Activated T-cell treated with anti-CD3 and anti-CD28 coated beads, Interleukin-2, amount 50 U/mL, for 24 hours (primary cell): Measurements from ENCODE around the gene VSTM4.

ENCODE experiments used
- DNase-seq: peaks from one replicate; pipeline ENCODE4 v3.0.0-alpha.2; 2020
- H3K27ac Mint-ChIP-seq: 2 replicates; pipeline ENCODE4 v1.8.0; 2020; ENCODE audit warnings: mild to moderate bottlenecking, mixed read lengths
- H3K27me3 Mint-ChIP-seq: 2 replicates; pipeline ENCODE4 v1.8.0; 2020; ENCODE audit warnings: mixed read lengths
- H3K36me3 Mint-ChIP-seq: 2 replicates; pipeline ENCODE4 v1.8.0; 2020; ENCODE audit warnings: low read depth, mixed read lengths
- H3K4me1 Mint-ChIP-seq: 2 replicates; pipeline ENCODE4 v1.8.0; 2020; ENCODE audit warnings: low read depth, mixed read lengths
- H3K4me3 Mint-ChIP-seq: 2 replicates; pipeline ENCODE4 v1.8.0; 2020; ENCODE audit warnings: mild to moderate bottlenecking, moderate library complexity, mixed read lengths
- H3K9me3 Mint-ChIP-seq: 2 replicates; pipeline ENCODE4 v1.8.0; 2020; ENCODE audit warnings: mixed read lengths

Gene VSTM4

DNA sequence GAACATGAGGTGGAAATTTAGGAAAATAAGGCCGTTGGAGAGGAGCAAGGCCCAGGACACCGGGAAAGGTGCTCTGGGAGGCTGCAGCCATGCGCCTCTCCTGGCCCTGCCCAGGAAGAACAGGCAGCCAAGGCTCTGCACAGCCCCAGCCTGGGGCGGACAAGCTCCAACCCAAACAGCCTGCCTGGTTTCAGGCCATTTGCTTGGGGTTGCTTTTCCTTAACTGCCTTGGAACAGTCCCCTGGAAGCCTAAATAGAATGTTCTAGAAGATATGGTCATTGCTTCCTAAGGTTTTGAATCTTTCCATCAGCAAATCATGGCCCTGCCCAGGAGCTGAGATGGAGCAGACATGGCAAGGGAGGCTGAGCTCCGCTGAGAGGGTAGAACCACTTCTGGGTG lies 11.0 kb downstream of the VSTM4 start:
- Mint-ChIP-seq H3K4me1 (peaks cover 7% of the 10 kb centered on the region), H3K9me3 (no peaks in the 10 kb centered on the region), H3K36me3 (no peaks in the 10 kb centered on the region), H3K27ac (no peak overlapping the region), H3K4me3 (no peak overlapping the region), H3K27me3 (peaks cover 10% of the 10 kb centered on the region)
- DNase-seq = no peak

DNA sequence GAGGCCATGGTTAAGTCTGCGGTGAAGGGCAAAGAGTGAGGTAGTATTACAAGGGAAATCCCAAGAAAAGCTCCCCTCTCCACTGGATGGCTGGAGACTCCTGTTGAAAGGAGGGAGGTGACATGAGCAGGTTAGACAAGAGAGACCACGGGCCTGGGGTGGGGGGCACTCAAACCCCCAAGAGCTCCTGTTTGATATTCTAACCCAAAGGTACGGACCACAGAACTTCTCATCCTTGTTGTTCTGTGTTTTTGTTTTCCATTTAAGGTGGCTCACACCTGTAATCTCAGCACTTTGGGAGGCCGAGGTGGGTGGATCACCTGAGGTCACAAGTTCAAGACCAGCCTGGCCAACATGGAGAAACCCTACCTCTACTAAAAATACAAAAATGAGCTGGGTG lies 11.6 kb downstream of the VSTM4 start:
- no peak for DNase-seq
- no peaks in the 10 kb centered on the region for H3K36me3 Mint-ChIP-seq
- peaks cover 7% of the 10 kb centered on the region for H3K4me1 Mint-ChIP-seq
- no peaks in the 10 kb centered on the region for H3K9me3 Mint-ChIP-seq
- H3K27me3 Mint-ChIP-seq = peaks cover 9% of the 10 kb centered on the region
- H3K4me3 Mint-ChIP-seq = no peak overlapping the region
- no peak overlapping the region for H3K27ac Mint-ChIP-seq

DNA sequence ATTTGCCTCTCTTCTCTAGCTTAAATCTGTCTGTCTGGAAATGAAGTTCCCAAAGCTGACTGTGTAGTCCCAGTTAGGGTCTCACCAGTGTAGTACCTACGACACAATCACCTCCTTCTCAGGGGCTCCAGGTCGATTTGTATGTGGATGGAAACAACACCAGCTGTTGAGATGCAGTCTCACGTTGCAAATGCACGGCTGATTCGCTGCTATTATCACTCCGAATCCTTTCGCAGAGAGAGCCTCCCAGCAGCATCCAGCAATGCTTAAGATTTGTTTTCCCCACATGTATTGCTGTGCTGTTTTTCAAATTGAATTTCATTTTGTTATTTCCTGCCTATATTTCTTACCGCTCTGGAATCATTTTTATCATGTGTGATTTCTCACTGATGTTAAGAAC lies 16.3 kb downstream of the VSTM4 start:
- Mint-ChIP-seq H3K36me3 (no peaks in the 10 kb centered on the region), H3K27ac (no peak overlapping the region), H3K4me3 (no peak overlapping the region), H3K9me3 (no peaks in the 10 kb centered on the region), H3K27me3 (peaks cover 9% of the 10 kb centered on the region), H3K4me1 (peaks cover 7% of the 10 kb centered on the region)
- no peak for DNase-seq

DNA sequence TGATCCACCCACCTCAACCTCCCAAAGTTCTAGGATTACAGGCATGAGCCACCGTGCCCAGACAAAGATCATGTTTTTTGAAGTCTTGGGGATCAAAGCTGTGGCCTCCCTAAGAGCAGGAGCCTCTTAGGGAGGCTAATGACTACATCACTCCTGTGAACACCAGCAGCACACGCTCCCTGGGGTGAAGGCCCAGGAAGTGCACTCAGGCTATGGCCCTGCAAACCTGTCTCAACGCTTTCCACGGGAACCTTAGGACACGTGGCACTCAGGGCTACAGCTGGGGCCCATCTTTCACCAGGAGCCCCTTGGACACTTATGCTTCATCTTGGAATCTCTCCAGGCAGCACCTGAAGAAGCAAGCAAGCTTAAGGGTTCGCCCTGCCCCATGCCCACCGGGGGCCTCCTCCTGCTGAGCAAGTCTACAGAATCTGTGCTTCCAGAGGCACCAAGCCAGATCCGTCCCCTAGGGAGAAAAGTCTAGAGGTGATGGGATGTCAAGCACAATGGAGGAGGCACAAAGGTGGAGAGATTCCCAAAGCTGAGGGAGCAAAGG lies 18.4 kb downstream of the VSTM4 start:
- Mint-ChIP-seq H3K36me3 (no peaks in the 10 kb centered on the region), H3K27ac (no peak overlapping the region), H3K4me3 (no peak overlapping the region), H3K4me1 (no peaks in the 10 kb centered on the region), H3K27me3 (peaks cover 6% of the 10 kb centered on the region), H3K9me3 (no peaks in the 10 kb centered on the region)
- no peak for DNase-seq

DNA sequence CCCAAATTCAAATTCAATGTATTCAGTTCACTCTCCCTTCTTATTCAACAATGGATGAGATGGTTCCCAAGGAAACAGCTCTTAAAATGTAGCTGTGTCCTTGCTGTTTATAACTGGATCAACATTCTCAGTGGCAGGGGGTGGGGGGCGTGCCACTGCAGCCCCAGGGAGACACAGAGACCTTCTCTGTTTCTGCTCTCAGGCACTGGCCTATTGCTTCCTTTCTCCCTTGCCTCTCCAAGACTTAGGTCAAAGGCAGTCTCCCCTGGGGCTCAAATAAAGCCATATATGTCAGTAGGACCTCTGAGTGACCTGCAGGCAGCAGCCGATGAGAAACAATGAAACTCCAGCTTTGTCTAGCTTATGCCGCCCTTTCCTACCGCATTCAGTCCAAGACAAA lies 20.7 kb downstream of the VSTM4 start:
- no peak overlapping the region for H3K27ac Mint-ChIP-seq
- no peaks in the 10 kb centered on the region for H3K36me3 Mint-ChIP-seq
- no peak overlapping the region for H3K4me3 Mint-ChIP-seq
- peaks cover 10% of the 10 kb centered on the region for H3K27me3 Mint-ChIP-seq
- DNase-seq = no peak
- no peaks in the 10 kb centered on the region for H3K4me1 Mint-ChIP-seq
- H3K9me3 Mint-ChIP-seq = no peaks in the 10 kb centered on the region

DNA sequence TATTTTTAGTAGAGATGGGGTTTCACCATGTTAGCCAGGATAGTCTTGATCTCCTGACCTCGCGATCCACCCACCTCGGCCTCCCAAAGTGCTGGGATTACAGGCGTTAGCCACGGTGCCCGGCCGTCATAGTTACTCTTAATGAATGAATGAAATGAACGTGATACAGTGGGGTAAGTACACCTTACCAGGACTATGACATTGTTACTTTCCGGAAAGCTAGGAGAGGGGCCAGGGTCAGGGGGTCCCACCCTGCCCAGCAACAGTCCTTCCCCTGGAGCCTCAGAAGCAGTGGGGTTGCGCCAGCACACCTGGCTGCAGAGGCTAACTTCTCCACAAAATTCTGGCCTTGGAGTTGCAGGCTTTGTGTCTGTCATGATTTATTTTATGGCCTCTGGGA lies 21.4 kb downstream of the VSTM4 start:
- H3K4me1 Mint-ChIP-seq = no peaks in the 10 kb centered on the region
- no peak overlapping the region for H3K27ac Mint-ChIP-seq

DNA sequence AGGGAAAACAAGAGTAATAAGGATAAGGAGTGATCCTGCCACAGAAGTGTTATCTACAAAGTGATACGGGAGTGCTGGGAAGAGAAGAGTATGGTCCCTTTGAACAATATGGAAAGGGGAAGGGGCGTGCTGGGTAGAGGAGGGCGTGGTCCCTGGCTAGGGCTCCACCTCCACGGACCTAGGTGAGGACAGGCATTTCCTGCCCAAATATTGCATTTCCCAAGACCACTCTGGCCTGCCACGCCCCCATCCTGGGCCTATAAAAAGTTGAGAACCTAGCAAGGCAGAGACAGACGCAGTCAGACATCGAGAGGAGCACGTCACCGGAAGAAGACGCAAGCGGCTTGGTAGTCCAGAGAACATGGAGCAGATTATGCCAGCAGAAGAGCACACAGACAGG lies 22.8 kb downstream of the VSTM4 start:
- Mint-ChIP-seq H3K36me3 (no peaks in the 10 kb centered on the region), H3K4me1 (no peaks in the 10 kb centered on the region), H3K27ac (no peak overlapping the region), H3K27me3 (peaks cover 8% of the 10 kb centered on the region), H3K4me3 (no peak overlapping the region), H3K9me3 (peaks cover 1% of the 10 kb centered on the region)
- no peak for DNase-seq

More for the DNA sequence above, 21.4 kb downstream of the VSTM4 start:
- Mint-ChIP-seq H3K4me3 (no peak overlapping the region), H3K27me3 (peaks cover 8% of the 10 kb centered on the region), H3K9me3 (no peaks in the 10 kb centered on the region), H3K36me3 (no peaks in the 10 kb centered on the region)
- DNase-seq = no peak

DNA sequence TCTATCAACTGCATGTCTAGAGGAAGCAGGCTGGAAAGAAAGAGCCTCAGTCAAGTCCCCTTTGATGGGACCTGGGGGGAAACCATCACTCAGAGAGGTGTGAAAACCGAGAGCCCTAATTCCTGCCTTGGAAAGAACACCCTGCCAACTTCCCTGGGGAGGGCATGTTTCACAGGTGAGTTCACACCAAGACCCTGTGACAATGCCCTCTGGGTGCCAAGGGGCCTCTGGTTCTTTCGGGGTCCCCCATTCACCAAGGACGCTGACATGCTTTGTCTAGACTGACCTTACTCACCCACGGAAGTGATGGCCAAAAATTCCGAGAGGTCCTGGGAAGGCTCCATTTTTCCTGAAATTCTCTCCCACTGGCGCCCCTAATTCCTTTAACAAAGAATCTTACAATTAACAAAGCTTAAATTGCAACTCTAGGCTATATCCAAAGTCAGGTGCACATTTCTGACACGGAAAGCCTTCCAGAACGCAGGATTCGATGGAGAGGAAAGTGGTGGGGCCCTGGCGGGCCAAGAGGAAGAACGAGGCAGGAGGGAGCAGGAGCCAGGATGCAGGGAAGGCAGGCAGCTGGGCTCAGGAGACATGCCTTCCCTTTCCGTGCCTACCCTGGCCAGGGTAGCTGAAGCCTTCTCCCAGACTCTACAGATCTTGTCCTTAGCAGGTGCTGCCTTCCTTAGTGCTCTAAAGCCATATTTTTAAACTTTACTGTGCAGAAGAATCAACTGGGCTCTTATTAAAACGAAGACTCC lies 23.7 kb downstream of the VSTM4 start:
- Mint-ChIP-seq H3K36me3 (no peaks in the 10 kb centered on the region), H3K9me3 (peaks cover 9% of the 10 kb centered on the region), H3K4me3 (no peak overlapping the region), H3K4me1 (no peaks in the 10 kb centered on the region), H3K27ac (no peak overlapping the region), H3K27me3 (peaks cover 8% of the 10 kb centered on the region)
- no peak for DNase-seq

DNA sequence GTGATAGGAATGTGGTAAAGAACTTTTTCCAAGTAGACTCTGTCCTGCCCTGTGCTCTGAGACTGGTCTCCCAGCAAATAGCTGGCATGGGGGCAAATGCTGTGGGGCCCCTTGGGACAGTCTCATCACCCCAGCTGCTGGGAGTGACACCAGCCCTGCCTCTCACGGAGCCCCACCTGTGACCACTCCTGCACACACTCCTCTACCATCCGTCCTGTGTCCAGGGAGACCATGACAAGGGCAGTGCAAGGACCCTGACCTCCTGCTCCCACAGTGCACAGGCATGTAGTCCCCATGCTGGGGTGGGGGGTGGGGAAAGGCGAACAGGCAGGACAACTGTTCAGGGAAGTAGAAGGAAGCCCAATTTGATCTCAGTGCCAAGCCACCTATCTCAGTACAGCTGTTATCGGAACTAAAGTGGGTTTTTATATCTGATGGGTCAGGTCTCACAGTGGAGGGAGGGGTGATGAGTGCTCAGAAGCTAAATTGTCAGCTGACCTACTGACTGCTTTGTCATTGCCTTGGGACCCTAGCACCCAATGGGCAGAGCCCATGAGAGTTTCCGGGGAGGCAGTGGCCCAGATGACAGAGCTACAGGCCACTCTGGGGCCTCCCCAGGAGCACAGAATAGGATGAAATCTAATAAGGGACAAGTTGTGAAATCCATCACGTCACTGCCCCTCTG lies 24.5 kb downstream of the VSTM4 start:
- Mint-ChIP-seq H3K9me3 (peaks cover 13% of the 10 kb centered on the region), H3K27ac (no peak overlapping the region), H3K36me3 (no peaks in the 10 kb centered on the region), H3K27me3 (peaks cover 8% of the 10 kb centered on the region), H3K4me1 (no peaks in the 10 kb centered on the region), H3K4me3 (no peak overlapping the region)
- no peak for DNase-seq

DNA sequence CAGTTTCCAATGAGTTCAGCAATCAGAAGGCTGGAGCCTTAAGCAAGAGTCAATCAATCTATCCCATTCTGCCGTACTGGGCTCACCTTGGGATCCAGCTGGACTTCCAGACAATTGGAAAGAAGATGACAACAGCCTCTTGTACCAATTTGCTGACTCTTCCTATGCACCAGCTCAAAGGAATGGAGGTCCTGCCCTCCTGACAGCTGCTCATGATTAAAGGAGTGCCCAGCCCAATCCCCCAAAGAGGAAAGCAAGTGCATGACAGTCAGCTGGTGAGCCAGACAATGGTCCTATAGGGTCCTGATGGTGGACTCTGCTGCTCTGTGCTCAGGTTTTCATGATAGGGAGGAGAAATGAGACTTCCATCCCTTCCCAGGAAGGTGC lies 25.1 kb downstream of the VSTM4 start:
- DNase-seq = no peak
- H3K4me3 Mint-ChIP-seq = no peak overlapping the region
- no peaks in the 10 kb centered on the region for H3K36me3 Mint-ChIP-seq
- no peaks in the 10 kb centered on the region for H3K4me1 Mint-ChIP-seq
- H3K27ac Mint-ChIP-seq = no peak overlapping the region
- H3K27me3 Mint-ChIP-seq = peaks cover 8% of the 10 kb centered on the region
- peaks cover 13% of the 10 kb centered on the region for H3K9me3 Mint-ChIP-seq

DNA sequence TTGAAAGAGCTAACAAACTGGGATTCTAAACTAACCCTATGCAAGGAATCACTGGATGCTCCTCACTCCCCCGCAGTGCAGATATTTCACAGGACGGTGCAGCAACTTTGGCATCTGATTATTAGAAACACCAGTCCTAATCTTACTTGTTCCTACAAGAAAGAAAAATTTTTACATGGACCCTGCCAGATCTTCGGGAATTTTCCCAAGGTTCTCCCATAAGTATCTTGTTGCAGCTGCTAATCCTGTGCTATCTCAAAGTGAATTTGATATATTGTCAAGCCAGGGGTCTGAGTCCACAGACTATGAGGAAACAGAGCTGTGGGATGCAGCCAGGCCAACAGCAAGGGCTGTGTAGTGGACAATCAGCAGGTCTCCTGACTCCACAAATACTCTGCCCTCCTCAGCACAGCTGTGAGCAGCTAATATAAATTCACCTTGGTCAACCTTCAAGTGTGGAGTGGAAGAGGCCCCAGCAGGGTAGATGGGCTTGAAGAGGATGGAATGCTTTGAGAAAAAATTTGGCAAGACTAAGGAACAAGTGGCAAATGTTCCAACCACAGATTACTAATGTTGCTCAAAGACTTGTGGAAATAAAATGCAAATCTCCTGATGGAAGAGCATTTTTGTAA lies 25.6 kb downstream of the VSTM4 start:
- Mint-ChIP-seq H3K4me1 (no peaks in the 10 kb centered on the region), H3K9me3 (peaks cover 13% of the 10 kb centered on the region), H3K36me3 (no peaks in the 10 kb centered on the region), H3K27ac (no peak overlapping the region), H3K4me3 (no peak overlapping the region), H3K27me3 (peaks cover 8% of the 10 kb centered on the region)
- no peak for DNase-seq

DNA sequence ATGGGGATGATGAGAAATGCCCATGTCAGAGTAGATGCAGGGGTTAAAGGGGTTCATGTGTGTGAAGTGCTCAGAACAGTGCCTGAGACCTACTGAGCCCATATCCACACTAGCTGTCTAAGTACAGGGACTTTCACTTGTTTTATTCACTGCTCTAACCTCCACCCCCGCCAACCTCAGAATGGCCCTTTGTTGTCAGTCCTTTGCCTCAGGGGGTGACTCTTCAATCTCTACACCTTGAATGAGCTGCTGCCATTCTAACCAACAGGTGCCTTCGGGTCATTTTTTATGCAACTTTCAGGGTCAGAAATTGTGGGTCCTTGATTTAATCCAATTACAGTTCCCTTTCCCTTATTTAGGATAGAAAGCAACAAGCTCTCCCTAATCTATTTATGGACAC lies 26.2 kb downstream of the VSTM4 start:
- no peak for DNase-seq
- Mint-ChIP-seq H3K4me1 (no peaks in the 10 kb centered on the region), H3K9me3 (peaks cover 13% of the 10 kb centered on the region), H3K27ac (no peak overlapping the region), H3K27me3 (peaks cover 8% of the 10 kb centered on the region), H3K36me3 (no peaks in the 10 kb centered on the region), H3K4me3 (no peak overlapping the region)

DNA sequence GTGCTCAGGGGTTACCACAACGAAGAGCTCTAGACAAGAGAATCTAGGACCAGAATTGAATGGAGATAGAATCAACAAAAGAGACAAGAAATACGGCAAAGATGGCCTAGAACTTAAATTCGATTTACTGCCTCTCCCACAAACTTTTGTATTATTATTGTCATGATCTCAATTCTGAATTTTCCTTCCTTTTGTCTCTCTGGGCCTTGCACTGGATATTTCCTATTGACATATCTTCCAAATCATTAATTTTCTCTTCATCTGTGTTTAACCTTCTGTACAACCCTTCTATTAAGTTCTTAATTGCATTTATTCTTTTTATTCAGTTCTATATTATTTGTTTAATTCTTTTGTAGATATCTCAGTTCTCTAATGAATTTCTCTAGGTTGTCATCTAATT lies 28.4 kb downstream of the VSTM4 start:
- Mint-ChIP-seq H3K27me3 (peaks cover 8% of the 10 kb centered on the region), H3K9me3 (peaks cover 13% of the 10 kb centered on the region), H3K4me1 (no peaks in the 10 kb centered on the region)

DNA sequence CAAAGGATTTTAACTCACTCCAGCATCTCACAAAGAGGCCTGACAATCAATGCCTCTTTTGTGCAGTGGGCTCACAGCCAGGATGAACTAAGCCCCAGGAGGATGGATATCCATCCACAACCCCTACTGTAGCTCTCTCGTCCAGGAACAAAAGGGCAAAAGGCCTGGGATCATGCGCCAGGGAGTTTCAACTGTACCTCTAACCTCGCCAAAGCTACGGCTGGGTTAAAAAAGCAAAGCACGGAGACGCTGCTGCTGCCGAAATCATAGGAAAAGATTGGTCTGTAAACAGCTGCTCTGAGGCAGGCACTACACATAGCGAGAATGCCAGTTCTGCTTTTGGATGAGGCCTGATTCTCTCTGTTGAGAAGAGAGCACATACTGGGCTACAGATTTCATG lies 32.1 kb downstream of the VSTM4 start:
- H3K4me1 Mint-ChIP-seq = peaks cover 9% of the 10 kb centered on the region
- H3K27me3 Mint-ChIP-seq = peaks cover 6% of the 10 kb centered on the region
- H3K4me3 Mint-ChIP-seq = no peak overlapping the region
- peaks cover 12% of the 10 kb centered on the region for H3K9me3 Mint-ChIP-seq
- H3K27ac Mint-ChIP-seq = no peak overlapping the region
- DNase-seq = no peak
- no peaks in the 10 kb centered on the region for H3K36me3 Mint-ChIP-seq

More for the DNA sequence above, 28.4 kb downstream of the VSTM4 start:
- H3K4me3 Mint-ChIP-seq = no peak overlapping the region
- H3K36me3 Mint-ChIP-seq = no peaks in the 10 kb centered on the region
- DNase-seq = no peak
- no peak overlapping the region for H3K27ac Mint-ChIP-seq

DNA sequence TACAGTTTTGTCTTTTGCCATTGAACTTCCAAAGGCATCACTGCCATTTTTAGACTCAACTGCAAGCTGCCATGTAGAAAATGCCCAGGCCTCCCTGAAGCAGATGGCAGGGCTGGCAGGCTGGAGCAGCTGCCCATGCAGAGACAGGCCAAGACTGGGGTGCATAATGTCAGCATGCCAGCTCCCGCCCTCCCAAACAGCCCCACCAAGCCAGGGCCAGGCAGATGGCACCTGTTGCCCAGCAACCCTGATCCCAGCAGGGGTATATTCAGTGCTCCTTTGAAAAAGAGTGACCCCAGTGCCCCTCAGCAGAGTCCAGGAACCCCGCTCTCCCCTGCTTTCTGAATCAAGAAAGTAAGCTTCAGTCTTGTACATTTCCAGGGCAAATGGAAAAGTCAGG lies 32.6 kb downstream of the VSTM4 start:
- peaks cover 13% of the 10 kb centered on the region for H3K4me1 Mint-ChIP-seq
- H3K27me3 Mint-ChIP-seq = peaks cover 6% of the 10 kb centered on the region
- peaks cover 12% of the 10 kb centered on the region for H3K9me3 Mint-ChIP-seq
- no peak overlapping the region for H3K27ac Mint-ChIP-seq
- DNase-seq = no peak
- no peaks in the 10 kb centered on the region for H3K36me3 Mint-ChIP-seq
- no peak overlapping the region for H3K4me3 Mint-ChIP-seq
